Urinary bladder (tissue), 4 donors: ENCODE data around the gene LRFN3. TPM values are rescaled to one million over a fixed set of nuclear protein-coding genes. Genes with fewer than 3 reads are reported as not detected.
"Not testable (repeated sequence)": the region's sequence is repeated elsewhere in the genome, so short reads cannot be mapped to it uniquely, and the experiment has no call there.

Source experiments
- DNase-seq: peaks from one replicate; pipeline ENCODE4 v3.0.0-alpha.2; 2015; ENCODE audit errors: extremely low spot score
- H3K27ac ChIP-seq: one replicate; pipeline ENCODE4 v1.5.1; 2013; ENCODE audit warnings: low read depth, mild to moderate bottlenecking, moderate library complexity
- H3K36me3 ChIP-seq: one replicate; pipeline ENCODE4 v1.6.1; 2013; ENCODE audit warnings: mild to moderate bottlenecking, moderate library complexity; ENCODE audit not compliant: insufficient read depth
- H3K4me1 ChIP-seq: one replicate; pipeline ENCODE4 v1.6.1; 2013; ENCODE audit warnings: mild to moderate bottlenecking, moderate library complexity; ENCODE audit not compliant: insufficient read depth
- H3K4me3 ChIP-seq: one replicate; pipeline ENCODE4 v1.5.1; 2013; ENCODE audit warnings: low read depth, low read length
- WGBS: extraction: QIAGEN DNeasy Blood & Tissue Kit; methylation state at CpG from one replicate; pipeline ENCODE4 v1.1.7; 2013; 5-methylcytosine and 5-hydroxymethylcytosine counted together
- polyA plus RNA-seq: library from polyadenylated mRNA; stranded (reverse); fragments of 200-250 nt; gene quantifications from one replicate; pipeline ENCODE4 v1.2.3, GENCODE V29; 2013
- total RNA-seq: library from RNA; depleted of rRNA; stranded (reverse); fragments of >200 nt; gene quantifications from one replicate; pipeline ENCODE4 v1.2.3, GENCODE V29; 2014
- donor health status: healthy with polysubstance abuse.
- donor health status: healthy.

Gene LRFN3
- total and polyA plus RNA-seq, 2 donors = 1.9 to 17.2 TPM

DNA sequence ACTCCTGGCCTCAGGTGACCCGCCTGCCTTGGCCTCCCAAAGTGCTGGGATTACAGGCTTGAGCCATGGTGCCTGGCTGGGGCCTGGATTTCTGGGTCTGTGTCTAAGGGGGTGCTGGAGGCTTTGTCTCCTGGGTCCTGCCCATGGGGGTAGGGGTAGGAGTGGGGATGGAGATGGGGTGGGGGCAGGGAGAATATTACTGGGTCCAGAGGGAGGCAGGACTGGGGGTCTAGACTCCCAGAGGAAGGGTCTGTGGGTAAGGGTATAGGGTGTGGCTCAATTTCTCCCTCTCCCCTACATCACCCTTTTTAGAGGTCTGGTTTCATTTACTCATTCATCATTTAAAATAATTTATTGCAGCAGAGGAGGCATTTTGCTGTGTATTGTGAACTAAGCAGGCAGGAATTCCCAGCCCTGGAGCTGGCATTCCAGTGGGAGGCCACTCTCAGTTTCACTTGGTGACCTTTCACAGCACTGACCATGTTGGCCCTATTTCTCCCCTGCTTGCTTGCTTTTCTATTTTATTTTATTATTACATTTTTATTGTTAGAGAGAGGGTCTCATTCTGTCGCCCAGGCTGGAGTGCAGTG lies 35.0 kb upstream of the LRFN3 start:
- no peak for DNase-seq
- H3K4me1 ChIP-seq = no peaks in the 10 kb centered on the region
- no peak overlapping the region for H3K4me3 ChIP-seq
- 65% methylated on average over 2 of the region's 2 CpGs for WGBS
- no peak overlapping the region for H3K27ac ChIP-seq
- H3K36me3 ChIP-seq = peaks cover 2% of the 10 kb centered on the region

DNA sequence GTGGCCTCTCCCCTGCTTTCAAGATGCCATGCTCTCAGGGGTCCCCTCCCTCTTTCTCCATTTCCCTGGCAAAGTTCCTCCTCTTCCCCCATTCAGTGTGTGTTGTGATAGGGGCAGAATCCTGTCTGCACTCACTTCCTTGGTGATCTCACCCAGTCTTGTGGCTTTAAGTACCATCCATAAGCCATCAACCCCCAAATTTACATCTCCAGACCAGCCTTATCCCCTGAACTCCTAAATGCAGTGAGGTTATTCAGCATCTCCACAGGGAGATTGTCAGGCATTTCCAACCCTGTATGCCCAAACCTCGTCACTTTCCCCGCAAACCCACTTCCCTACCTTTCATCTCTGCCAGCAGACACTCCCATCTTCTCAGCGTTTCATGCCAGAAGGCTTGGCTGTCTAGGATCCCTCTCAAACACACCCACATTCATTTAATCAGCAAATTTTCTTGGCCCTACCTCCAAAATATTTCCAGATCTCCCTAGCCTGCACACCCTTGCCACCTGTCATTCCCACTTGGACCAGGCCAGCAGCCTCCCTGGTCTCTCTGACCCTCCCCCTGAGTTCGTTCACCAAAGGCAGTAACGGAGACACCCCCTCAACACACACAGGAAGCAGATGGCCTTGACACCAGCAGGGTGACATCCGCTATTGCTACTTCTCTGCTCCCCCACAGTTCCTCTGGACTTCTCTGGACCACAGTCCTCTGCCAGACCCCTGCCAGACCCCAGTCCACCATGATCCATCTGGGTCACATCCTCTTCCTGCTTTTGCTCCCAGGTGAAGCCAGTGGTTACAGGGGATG lies 34.1 kb upstream of the LRFN3 start, which contains the start of gene HCST:
Gene HCST, plus strand, starts transcription at position 676 of the 808 bp plus-strand sequence. Its CDS starts 65 bp downstream, at position 741.
- no peak within 1 kb of the TSS for H3K27ac ChIP-seq
- no peaks in the 10 kb centered on the region for H3K4me1 ChIP-seq
- no peaks in the 10 kb centered on the region for H3K36me3 ChIP-seq
- DNase-seq = no peak
- 56% methylated on average over 6 of the region's 6 CpGs for WGBS
- no peak within 1 kb of the TSS for H3K4me3 ChIP-seq

GRCh38 chr19:35902870-35903475 lies 33.2 kb upstream of the LRFN3 start:
- no peak for DNase-seq
- Histone ChIP-seq H3K4me3 (no peak overlapping the region), H3K27ac (no peak overlapping the region), H3K4me1 (no peaks in the 10 kb centered on the region), H3K36me3 (no peaks in the 10 kb centered on the region)
- 72% methylated on average over 10 of the region's 10 CpGs for WGBS

DNA sequence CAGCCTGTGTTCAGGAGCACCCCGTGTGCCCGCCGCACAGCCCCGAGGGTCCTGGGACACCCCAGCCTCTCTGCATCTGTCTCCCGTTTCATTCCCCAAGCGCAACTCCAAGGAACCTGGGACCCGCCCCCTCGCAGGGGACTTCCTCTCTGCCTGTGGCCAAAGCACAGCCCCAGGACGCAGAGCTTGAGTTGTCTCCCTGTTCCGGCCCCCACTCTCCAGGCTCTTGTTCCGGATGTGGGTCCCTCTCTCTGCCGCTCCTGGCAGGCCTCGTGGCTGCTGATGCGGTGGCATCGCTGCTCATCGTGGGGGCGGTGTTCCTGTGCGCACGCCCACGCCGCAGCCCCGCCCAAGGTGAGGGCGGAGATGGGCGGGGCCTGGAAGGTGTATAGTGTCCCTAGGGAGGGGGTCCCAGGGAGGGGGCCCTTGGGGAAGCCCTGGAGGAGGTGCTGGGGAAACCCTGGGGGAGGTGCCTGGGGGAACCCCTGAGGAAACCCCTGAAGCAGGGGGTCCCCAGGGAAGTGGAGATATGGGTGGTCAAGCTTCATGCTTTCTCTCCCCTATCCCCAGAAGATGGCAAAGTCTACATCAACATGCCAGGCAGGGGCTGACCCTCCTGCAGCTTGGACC lies 32.5 kb upstream of the LRFN3 start:
- no peak for DNase-seq
- Histone ChIP-seq H3K4me1 (no peaks in the 10 kb centered on the region), H3K27ac (no peak overlapping the region), H3K4me3 (no peak overlapping the region), H3K36me3 (no peaks in the 10 kb centered on the region)
- 5% methylated on average over 24 of the region's 24 CpGs for WGBS

GRCh38 chr19:35904311-35905068 lies 31.7 kb upstream of the LRFN3 start:
- Histone ChIP-seq H3K4me3 (no peak overlapping the region), H3K4me1 (no peaks in the 10 kb centered on the region), H3K27ac (no peak overlapping the region), H3K36me3 (no peaks in the 10 kb centered on the region)
- DNase-seq = no peak
- 88% methylated on average over 10 of the region's 10 CpGs for WGBS

DNA sequence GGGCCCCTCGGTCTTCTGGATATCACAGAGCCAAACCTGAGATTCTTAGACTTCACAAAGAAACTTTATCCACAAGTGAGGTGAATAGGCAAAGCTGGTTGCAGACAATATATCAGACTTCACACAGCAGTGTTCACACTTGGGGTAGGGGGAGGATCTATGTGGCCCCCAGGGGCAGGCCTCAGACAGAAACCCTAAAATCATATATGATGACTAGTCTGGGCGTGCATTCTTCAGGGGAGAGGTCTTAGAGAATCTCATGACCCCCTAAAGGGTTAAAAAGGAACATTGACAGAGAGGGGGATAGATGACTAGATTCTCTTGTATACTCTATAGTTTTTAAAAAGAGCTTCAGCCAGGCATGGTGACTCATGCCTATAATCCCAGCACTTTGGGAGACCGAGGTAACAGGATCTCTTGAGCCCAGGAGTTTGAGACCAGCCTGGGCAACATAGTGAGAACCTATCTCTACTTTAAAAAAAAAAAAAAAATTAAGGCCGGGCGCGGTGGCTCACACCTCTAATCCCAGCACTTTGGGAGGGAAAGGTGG lies 30.9 kb upstream of the LRFN3 start:
- Histone ChIP-seq H3K4me3 (no peak overlapping the region), H3K4me1 (no peaks in the 10 kb centered on the region), H3K27ac (no peak overlapping the region), H3K36me3 (no peaks in the 10 kb centered on the region)
- WGBS = 66% methylated on average over 6 of the region's 6 CpGs
- no peak for DNase-seq

DNA sequence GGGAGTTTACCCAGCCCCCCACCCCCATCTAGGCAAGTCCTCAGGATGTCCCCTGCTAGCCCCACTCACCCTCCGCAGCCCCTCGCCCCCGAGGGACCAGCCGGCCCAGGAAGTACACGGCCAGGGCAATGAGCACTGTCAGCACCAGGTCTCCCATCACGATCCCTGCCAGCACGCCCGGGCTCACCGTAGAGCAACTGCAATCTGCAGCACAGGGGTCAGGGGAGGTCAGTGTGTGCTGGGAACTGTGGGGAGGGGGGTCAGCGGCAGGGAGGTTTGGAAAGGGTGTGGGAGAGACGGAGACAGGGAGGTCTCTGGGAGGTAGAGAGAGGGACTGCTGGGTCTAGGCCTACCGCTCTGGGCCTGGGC lies 28.8 kb upstream of the LRFN3 start:
- no peaks in the 10 kb centered on the region for H3K36me3 ChIP-seq
- no peaks in the 10 kb centered on the region for H3K4me1 ChIP-seq
- no peak overlapping the region for H3K27ac ChIP-seq
- 35% methylated on average over 12 of the region's 12 CpGs for WGBS
- no peak overlapping the region for H3K4me3 ChIP-seq
- DNase-seq = no peak

- H3K4me3 ChIP-seq = no peak within 1 kb of the TSS
- no peaks in the 10 kb centered on the region for H3K4me1 ChIP-seq
- 71% methylated on average over 9 of the region's 9 CpGs for WGBS
- no peaks in the 10 kb centered on the region for H3K36me3 ChIP-seq
- no peak within 1 kb of the TSS for H3K27ac ChIP-seq
- no peak for DNase-seq
These were observed 28.1 kb upstream of the LRFN3 start, which contains the start of gene TYROBP for GRCh38 chr19:35908010-35908441. TYROBP (minus strand) TSS chr19:35908295; CDS start chr19:35908228, 67 bp downstream.

GRCh38 chr19:35908973-35909683 lies 27.0 kb upstream of the LRFN3 start:
- DNase-seq = no peak
- no peak overlapping the region for H3K4me3 ChIP-seq
- H3K27ac ChIP-seq = no peak overlapping the region
- 70% methylated on average over 10 of the region's 10 CpGs for WGBS
- no peaks in the 10 kb centered on the region for H3K4me1 ChIP-seq
- no peaks in the 10 kb centered on the region for H3K36me3 ChIP-seq

DNA sequence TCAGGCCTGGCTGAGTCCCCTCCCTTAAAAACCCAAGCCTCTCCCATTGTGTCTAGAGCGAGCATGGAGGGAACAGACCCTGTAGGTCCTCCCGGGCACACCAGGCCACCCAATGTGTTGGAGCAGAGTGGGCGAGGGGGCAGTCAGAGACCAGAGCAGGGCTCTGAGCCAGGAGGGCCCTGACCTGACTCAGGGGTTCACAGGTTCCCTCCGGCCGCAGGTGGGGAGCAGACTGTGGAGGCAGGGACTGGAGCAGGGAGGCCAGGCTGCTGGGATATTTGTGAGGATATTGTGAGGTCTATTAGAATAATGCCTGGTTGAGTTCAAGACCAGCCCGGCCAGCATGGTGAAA lies 26.5 kb upstream of the LRFN3 start:
- Histone ChIP-seq H3K36me3 (no peaks in the 10 kb centered on the region), H3K27ac (no peak overlapping the region), H3K4me1 (no peaks in the 10 kb centered on the region), H3K4me3 (no peak overlapping the region)
- DNase-seq = no peak
- 73% methylated on average over 6 of the region's 6 CpGs for WGBS

DNA sequence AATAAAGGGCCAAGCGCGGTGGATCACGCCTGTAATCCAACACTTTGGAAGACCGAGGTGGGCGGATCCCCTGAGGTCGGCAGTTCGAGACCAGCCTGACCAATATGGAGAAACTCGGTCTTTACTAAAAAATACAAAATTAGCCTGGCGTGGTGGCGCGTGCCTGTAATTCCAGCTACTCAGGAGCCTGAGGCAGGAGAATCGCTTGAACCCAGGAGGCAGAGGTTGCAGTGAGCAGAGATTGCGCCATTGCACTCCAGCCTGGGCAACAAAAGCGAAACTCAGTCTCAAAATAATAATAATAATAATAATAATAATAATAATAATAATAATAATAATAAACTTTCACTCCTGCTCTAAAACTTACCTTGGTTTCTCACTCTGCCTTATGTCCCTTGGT lies 25.8 kb upstream of the LRFN3 start:
- 91% methylated on average over 14 of the region's 14 CpGs for WGBS

GRCh38 chr19:35911173-35911572 lies 25.0 kb upstream of the LRFN3 start:
- WGBS = 53% methylated on average over 3 of the region's 3 CpGs

More for the DNA sequence above, 25.8 kb upstream of the LRFN3 start:
- not testable (repeated sequence) for H3K4me3 ChIP-seq, H3K36me3 ChIP-seq, H3K4me1 ChIP-seq, DNase-seq, H3K27ac ChIP-seq

More at GRCh38 chr19:35911173-35911572, 25.0 kb upstream of the LRFN3 start:
- H3K4me3 ChIP-seq = no peak overlapping the region
- no peak overlapping the region for H3K27ac ChIP-seq
- H3K4me1 ChIP-seq = no peaks in the 10 kb centered on the region
- no peaks in the 10 kb centered on the region for H3K36me3 ChIP-seq
- DNase-seq = no peak
